Embryonic facial prominence (tissue), 1 donor: ENCODE data around the gene NOP9.
"Not testable (repeated sequence)": the region's sequence is repeated elsewhere in the genome, so short reads cannot be mapped to it uniquely, and the experiment has no call there.

Experiments used
- DNase-seq: peaks from one replicate; pipeline ENCODE4 v3.0.0-alpha.2; 2016; ENCODE audit errors: extremely low spot score

NOP9 gene

DNA sequence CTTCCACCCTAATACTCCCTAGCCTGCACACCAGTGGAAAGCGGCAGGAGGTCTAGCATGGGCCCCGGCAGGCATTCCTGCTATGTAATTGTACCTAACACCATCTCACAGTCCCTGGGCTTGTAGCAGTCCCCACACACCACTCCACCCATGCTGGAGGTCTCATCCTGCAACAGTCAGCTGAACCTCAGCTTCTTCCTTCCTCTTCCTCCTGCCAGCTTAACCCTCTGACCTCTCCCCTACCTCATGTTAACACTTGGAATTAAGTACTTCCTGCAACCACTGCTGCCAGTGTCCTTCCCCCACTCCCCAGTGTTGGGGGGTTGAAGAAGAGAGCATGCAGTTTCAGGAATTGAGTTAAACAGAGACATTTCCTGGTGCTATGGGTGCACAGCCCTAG is 27.7 kb downstream of the NOP9 start:
- DNase-seq = no peak

DNA sequence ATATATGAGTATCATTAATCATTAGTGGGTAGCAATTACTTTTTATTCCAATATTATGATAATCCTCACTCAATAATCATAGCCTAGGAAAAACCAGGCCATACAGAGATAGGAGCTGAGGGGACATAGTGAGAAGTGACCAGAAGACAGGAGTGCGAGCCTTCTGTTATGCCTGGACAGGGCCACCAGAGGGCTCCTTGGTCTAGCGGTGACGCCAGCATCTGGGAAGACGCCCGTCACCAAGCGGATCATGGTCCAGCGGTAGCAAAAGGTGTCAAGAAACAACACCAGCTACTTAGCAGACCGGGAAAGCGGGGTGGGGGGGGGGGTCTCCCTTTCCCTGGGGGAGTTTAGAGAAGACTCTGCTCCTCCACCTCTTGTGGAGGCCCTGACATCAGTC is 28.3 kb downstream of the NOP9 start:
- not testable (repeated sequence) for DNase-seq

DNA sequence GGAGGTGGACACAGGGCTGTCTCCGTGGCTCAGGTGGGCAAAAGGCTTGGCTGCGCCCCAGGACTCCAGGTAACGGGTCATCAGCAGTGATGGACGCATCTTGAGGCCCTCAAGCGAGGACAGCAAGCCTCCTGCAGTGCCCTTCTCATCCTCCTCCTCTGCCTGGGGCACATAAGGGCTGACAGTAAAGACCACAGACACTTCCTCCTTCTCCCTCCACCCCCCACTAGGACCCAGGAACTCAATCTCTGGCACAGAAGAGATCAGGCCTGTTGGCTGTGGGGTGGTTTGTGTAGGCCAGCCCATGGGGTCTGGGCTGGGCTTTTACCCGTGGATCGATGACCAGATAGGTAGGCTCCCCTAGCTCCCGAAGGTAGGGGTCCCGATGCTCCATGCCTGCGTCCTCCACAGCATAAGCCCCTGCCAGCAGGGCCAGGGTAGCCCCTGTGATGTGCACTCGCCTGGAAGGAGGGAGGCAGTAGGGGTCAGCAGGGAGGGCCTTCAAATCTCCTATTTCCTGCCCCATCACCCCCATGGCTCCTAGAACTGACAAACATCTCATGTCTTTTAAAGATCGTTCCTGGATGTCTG is 29.5 kb downstream of the NOP9 start:
- no peak for DNase-seq

DNA sequence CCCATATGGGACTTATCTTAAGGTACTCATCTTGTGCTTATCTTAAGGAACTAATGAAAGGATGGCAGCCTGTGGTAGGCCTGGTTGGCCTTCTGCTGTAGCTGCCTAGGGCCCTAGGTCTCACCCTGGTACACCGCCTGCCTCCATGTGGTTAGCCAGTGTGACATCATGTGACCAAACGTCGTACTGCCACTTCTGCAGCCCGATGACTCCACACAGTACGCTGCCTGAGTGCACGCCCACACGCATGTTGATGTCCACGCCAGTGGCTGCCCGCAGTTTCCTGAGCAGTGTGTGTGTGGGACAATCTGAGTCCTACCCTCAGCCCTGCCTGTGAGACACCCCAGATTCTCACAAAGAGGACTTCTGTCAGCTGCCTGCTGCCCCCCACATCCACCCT is 30.1 kb downstream of the NOP9 start:
- no peak for DNase-seq

DNA sequence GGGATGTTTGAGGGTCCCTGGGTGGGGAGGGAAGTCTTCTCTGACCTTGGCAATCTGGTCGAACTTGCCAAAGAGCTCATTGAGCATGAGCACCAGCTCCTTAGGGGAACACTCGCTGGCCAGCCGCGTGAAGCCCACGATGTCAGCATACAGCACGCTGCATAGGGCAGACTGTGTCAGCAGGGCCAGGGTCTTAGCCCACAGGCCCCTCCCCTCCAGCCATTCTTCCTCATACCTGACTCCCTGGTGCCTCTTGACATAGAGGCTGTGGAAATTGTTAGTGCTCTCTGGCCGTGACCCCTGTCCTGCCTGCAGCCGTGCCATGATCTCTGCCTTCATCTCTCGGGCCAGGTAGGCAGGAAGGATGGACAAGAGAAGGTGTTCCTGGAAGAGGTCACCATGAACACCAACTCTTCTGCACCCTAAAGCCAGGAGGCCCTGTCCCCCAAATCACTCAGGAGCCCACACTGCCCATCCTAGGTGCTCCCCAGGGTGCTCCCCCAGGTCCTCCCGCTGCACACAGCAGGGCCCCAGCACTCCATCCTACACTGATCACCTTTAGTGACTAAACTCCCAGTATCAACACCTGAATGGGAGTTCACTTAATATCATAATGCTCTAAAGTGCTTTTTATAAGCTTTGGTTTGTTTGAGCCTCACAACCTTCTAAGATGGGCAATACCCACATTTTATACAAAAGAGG is 31.5 kb downstream of the NOP9 start:
- DNase-seq = no peak

DNA sequence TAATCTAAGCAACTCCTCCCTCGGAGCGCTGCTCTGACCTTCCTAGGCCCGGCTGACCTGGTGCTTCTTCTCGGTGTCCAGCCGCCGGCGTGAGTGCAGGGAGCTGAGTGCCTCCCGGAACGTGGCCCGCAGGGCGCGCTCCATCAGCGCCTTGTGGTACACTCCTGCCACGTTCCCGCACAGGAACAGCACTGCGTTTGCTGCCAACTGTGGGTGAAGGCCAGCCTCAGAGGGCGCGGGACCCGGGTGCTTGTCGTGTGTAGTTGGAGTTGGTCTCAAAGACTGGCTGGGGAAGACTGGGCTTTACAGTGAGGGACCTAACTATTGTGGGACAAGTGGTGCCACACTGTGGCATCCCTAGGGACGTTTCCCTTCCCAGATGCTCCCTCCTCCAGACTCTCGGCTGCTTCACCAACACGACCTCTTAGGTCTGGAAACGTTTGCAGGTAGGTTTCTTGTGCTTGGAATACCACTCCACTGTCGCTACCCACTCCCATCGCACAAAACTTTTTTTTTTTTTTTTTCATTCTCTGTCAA is 32.1 kb downstream of the NOP9 start:
- no peak for DNase-seq

DNA sequence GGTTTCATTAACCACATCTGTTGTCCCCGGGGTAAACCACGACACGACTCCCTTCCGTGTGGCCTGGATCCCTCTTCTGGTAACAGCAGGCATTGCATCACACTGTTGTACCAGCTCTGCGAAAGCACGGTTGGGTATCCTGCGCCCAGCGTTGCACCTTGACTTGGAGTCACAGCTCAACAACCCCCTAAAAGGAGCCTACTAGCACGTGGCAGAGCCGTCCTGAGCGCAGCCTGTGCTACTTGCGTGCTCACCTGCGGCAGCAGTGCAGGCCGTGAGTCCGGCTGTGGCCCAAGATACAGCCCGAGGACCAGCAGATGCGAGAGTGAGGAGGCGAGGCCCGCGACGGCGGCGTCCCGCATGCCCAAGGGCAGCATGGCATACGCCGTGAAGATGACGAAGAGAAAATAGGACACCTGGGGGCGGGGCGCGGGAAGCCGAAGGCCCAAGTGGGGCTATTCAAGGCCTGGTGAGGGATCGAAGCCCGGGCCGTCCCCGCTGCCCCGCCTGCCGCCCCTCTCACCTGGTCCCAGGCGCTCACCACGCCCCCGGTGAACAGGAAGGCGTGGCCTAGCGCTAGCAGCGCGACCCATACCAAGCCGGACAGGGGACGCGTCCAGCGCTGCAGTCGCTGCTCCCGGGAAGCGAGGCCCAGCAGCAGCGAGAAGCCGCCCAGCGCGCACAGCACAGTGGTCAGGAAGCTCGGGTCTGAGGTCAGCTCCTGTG is 32.8 kb downstream of the NOP9 start:
- DNase-seq = peak; percentile 43

DNA sequence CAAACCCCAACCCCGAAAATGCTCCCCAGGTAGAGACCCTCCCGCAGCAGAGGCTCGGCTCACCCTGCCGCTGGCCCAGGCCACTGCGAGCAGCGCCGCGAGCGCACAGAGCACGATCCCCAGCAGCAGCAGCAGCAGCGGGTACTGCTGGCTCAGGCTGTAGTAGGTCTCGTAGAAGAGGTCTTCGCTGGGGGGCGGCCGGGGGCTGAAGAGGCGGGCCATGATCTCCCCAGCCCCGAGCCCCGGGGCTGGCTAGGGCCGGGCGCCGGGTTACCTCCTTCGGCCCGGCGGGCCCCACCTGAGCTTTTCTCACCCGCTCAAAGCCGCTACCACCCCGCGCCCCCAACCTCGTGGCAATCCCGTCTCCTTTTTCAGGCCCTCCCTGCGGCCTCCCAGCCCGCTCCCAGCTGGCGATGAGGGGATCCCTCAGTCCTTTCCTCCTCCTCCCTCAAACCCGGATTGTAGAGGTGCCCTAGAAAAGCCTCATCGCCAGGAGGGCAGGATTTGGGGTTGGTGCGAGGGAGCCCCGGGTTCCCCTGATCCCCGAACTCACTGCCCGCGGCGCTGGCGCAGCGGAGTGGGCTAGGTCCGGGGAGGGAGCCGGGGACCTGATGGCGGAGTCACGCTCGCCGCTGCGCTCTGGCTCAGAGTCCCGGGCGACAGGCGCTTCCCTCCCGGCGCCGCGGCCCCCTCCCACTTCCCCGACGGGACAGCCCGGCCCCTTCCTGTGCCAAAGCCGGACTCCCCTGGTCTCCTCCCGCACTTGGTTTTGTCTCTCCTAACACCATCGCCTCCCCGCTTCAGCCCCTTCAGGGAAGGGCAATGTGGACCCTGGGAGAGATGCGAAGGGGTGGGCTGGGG is 35.0 kb downstream of the NOP9 start, which contains the start of gene ADCY4:
TSS of gene ADCY4 (minus strand) at position 641 of the 861 bp plus-strand sequence. CDS start at position 222, 419 bp downstream.
- no peak for DNase-seq

DNA sequence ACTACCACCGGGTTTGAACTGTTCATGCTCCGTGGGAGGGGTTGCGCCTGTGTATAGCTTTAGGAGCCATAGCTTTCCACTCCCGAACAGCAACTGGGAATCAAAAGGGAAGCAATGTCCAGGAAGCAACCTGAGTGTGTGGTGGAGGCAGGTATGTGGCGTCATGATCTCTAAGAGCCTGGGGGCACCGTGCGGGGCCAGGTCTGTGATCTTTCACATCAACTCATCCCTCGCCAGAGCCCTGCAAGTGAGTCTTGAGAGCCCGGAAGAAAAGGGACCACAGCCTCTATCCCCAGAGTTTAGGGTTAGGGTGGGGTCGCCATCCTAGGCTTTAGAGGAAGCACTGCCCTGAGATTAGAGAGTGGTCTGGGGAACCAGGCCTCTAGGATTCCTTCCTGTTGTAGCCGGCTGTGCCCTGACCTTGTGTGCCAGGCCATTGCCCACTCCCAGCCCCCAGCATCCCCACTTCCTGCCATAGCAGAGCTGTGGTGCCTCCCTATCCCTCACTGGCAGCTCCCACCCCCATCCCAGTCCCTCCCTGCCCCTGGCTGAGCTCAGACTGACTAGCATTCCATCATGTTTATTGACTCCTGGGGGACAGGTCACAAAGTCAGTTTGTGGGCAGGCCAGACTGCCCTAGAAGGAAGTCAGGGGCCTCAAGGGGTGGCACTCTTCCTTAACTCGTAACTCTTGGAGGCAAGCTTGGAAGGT is 36.0 kb downstream of the NOP9 start:
- DNase-seq = no peak

DNA sequence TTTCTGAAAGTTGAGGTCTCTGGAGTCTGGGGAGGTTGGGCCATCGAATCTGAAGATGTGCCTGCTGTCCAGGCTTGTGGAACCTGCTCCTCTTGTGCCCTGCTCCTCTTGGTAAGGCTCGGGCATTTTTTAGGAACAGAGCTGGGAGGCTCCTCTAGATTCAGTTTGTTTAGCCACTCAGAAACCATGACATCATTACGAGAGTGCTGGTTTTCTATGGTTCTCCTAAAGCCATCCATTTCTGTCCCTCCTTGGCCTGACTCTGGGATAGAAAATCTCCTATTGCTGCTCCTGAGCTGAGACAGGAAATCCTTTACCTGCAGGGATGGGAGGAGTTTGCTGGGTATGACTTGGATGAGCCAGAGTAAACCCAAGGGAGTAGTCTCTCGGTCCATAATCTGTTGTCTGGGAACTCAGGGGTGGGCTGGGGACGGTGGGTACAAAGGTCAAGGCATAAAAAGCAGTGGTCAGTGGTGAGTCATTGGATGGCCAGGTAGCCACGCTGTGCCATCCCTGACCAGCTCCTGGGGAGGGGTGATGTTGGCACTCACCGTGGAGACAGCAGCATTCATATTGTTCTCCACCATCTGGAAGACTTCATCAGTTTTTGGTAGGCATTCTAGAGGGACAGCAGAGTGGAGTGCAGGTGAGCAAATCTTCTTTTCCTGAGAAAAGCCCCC is 37.6 kb downstream of the NOP9 start:
- DNase-seq = no peak

DNA sequence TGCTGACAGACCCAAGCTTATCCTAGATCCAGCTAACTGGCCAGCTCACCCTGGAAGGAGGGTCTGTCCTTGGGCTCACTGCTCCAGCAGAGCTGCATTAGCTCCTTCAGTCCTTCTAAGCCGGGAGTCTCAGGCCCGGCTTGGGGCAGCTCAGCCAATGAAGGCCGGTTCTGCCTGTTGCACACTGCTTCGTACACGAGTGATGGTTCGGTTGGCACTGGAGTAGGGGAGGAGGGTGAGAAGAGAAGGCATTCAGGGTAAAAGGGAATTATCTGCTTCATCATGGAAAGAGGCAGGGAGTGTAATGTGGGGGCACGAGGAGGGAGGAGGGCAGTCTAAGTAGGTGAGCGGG is 38.1 kb downstream of the NOP9 start:
- DNase-seq = no peak

DNA sequence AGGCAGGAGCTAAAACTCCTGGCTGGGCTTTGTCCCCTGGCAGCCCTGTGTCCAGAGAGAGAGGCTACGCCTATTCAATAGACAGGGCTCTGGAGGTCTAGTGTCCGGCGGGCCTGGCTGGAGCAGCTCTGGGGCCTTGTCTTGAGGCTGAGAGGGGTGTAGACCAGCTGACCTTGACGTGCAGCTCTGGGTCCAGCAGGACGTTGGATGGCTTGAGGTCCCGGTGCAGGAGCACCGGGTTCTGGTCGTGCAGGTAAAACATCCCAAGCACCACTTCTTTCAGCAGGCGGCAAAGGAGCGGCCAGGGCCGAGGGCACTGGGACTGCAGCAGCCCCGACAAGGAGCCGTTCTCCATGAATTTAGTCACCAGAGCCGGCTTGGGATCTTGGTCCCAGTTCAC is 39.2 kb downstream of the NOP9 start:
- DNase-seq = no peak

DNA sequence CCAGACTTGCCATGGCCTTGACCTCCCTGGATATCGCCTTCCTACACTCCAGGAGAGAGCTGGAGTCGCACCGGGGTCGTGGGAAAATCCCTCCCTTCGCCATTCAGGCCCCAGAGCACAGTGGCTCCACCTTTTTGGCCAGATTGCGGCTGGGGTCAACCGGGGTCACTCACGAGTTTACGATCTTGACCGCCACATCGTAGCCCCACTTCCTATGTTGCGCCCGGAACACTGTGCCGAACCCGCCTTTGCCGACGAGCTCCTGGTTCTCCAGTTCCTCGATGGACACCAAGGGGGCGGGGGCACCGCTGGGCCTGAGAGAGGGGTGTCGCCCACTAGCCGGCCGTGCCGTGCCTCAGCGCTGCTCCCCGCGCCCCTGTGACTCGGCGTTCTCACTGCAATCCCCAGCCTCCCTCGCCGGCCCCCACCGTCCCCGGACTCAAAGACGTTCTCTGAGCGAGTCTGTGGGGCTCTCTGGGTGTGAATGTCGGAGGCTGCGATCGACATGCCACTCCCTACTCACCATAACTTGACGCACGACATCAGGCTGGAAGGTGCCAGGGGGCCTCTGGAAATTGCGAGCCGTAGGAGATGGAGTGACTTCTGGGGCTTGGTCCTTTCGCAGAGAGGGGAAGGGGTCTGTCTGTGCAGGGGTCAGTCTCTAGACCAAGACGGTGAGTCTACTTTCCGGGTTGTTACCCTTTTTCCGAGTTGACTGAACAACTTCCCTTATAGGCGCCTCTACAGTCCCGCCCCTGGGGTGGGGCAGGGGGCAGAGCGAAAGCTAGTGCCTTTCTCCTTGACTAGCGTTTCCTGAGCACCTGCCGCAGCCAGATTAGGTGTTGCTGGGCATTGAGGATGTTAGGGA is 39.9 kb downstream of the NOP9 start, which contains the start of gene RIPK3:
TSS of gene RIPK3 (minus strand) at position 708 of the 868 bp plus-strand sequence. CDS start at position 543, 165 bp downstream.
- no peak for DNase-seq

DNA sequence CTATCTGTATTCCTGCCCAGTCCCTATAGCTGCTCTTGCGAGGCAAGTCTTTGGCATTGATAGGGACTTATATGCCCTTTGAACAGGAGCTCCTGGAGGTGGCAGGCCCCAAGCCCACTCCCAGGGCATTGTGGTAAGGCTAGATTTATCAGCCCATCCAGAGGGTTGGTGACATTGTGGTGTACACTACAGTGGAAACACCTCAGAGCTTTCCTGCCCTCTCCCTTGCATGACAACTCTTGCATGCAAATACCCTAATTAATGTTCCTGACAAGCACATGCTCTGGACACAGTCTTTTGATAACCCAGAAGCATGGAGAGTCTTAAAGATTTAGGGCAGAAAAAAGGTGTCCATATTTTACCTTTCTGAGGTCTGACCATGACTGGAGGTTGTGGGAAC is 41.0 kb downstream of the NOP9 start:
- DNase-seq = no peak

DNA sequence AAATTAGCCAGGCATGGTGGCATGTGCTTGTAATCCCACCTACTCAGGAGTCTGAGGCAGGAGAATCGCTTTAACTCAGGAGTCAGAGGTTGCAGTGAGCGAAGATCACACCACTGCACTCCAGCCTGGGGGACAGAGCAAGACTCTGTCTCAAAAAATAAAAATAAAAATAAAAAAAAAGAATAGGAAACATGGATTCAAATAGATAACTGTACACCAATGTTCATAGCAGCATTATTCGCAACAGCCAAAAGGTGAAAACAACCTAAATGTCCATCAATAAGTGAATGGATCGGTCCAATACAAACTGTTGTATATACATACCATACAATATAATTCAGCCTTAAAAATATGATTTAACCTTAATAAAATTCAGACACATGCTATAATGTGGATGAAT is 43.2 kb downstream of the NOP9 start:
- DNase-seq = no peak

DNA sequence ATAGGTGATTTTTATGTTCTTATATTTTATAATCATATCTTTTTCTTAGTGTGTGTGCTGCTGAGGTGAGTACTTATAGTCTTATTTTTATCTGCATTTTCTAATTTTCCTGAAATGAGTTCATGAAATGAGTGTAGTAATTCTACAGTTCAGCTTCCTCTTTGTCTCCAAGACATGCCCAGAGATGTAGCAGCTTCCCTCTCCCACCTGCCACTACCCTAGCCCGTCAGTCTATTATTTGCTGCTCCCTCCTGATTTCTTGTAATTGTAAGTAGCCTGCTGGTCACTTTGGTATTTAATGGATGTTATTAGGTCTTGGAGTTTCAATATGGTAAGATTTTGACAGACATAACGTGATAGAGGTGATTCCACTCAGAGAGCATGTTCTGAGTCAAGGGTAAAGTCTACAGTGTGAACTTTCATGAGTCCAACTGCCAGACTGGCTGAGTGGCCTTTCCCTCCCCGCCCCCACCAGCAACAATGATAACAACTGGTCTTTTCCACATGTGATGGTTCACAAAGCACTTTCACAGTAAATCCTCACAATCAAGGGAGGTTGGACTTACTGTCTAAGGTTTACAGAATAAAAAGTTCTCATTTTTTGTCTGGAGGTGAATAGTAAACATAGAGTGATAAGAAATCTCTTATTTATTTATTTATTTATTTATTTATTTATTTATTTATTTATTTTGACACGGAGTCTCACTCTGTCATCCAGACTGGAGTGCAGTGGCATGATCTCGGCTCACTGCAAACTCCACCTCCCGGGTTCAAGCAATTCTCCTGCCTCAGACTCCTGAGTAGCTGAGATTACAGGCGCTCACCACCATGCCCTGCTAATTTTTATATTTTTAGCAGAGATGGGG is 44.4 kb downstream of the NOP9 start:
- DNase-seq = no peak

DNA sequence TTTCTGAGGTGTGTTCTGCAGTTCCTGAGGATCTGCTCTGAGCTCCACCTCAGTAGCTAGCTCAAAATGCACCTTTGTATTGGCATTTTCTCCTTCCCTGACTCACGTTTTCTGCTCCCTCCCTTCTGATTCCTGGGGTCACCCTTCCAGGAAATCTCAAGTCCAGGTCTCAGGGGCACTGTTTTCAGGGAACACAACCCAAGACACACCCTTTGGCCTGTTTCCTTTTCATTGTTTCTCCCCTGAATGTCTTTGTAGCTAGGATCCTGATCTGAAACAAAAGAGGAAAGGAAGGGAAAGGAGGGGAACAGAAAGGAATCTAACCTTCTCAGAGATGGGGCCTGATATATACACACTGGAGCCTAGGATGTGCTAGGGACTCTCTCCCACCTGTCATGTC is 47.5 kb downstream of the NOP9 start:
- no peak for DNase-seq

DNA sequence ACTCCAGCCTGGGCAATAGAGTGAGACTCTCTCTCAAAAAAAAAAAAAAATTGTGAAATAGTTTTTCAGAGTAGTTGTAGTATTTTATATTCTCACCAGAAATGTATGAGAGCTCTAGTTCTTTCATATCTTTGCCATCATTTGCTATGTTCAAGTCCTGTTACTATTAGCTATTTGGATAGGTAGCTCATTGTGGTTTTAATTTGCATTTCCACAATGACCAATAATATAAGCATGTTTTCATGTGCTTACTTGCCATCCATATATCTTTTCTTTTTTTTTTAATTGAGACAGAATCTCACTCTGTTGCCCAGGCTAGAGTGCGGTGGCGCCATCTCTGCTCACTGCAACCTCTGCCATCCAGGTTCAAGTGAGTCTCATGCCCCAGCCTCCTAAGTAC is 48.5 kb downstream of the NOP9 start:
- DNase-seq = no peak

DNA sequence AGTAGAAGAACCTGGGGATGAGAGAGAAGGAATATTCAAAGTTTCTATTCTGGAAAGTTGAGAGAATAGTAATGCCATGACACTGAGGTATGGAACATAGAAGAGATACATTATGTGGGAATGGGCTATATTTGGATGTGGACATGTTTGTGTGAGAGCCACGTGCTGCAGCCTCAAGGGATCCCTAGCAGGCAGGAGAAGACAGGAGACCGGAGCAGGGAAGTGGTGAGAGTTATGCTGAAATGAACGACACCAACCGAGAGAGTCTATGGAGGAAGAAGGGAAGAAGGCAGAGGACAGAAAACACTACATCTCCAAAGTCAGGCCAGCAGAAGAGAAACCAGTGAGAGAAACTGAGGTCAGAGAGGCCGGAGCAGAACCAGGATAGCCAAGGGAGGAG is 50.1 kb downstream of the NOP9 start:
- DNase-seq = no peak
